Psoas muscle (tissue), 8 donors: ENCODE measurements around the gene CTNNB1. TPM values are rescaled to one million over a fixed set of nuclear protein-coding genes. Genes with fewer than 3 reads are reported as not detected.

Source experiments
- ATAC-seq, 4 donors: fragments of 200-7000 bp; cut with Tn5 transposase; one replicate each; pipeline ENCODE4 v1.9.1; 2020; ENCODE audit warnings: moderate library complexity in 3 of 4, mild to moderate bottlenecking in 2 of 4
- DNase-seq, 2 donors: peaks; one replicate each; pipeline ENCODE4 v3.0.0-alpha.2; 2020
- H3K27ac ChIP-seq: fragments of 200-600 bp; one replicate; pipeline ENCODE4 v1.8.0; 2022
- H3K27me3 ChIP-seq, 3 donors: fragments of 200-600 bp in 1 of 3; one replicate each; pipeline versions ENCODE4 v1.6.1 to v1.8.0; 2013 to 2022; ENCODE audit warnings: low read length in 2 of 3, mild to moderate bottlenecking in 2 of 3, moderate library complexity in 1 of 3; ENCODE audit not compliant: insufficient read depth in 3 of 3
- H3K36me3 ChIP-seq, 2 donors: fragments of 200-600 bp in 1 of 2; one replicate each; pipeline versions ENCODE4 v1.6.1 to v1.8.0; 2013 to 2022; ENCODE audit warnings: low read depth in 1 of 2, mild to moderate bottlenecking in 1 of 2, moderate library complexity in 1 of 2; ENCODE audit not compliant: insufficient read depth in 1 of 2
- H3K4me1 ChIP-seq: fragments of 200-600 bp; one replicate; pipeline ENCODE4 v1.8.0; 2022
- H3K4me3 ChIP-seq: fragments of 200-600 bp; one replicate; pipeline ENCODE4 v1.8.0; 2022; ENCODE audit warnings: mild to moderate bottlenecking
- H3K9me3 ChIP-seq: fragments of 200-600 bp; one replicate; pipeline ENCODE4 v1.8.0; 2022
- WGBS, 3 donors: extraction: QIAGEN DNeasy Blood & Tissue Kit; methylation state at CpG; one replicate each; pipeline versions ENCODE4 v1.1.6 to v1.1.7; 2013; 5-methylcytosine and 5-hydroxymethylcytosine counted together
- intact Hi-C, 2 donors: fragments of 100-400 bp; cut with DNase I; formaldehyde crosslinking; loops; one replicate each; pipeline versions ENCODE4 v1.11.0 to v1.14.2; 2022
- polyA plus RNA-seq, 3 donors: library from polyadenylated mRNA; stranded (reverse); fragments of 200-250 nt; gene quantifications; one replicate each; pipeline ENCODE4 v1.2.3, GENCODE V29; 2013
- total RNA-seq, 4 donors: library from RNA; stranded (reverse); fragmentation: NEBNext Ultra II Directional in 2 of 4; extraction: Animal tissue kit (Norgen Biotek cat#: 25700) in 2 of 4; gene quantifications; one replicate each; pipeline versions ENCODE4 v1.2.1 to v1.2.4, GENCODE V29; 2021 to 2023
- TF ChIP-seq, protein P1 (sequence below): fragments of 200-600 bp; IDR thresholded peaks from one replicate; pipeline ENCODE4 v1.8.0; 2022; ENCODE audit warnings: antibody characterized with exemption
- donor health status: healthy with polysubstance abuse.
- donor health status: DM: no; HTN: no; CAD: no; lungs with moderate emphysema.
- donor health status: Bipolar disorder and iron deficiency.
- donor health status: healthy.
- donor health status: DM: yes; HTN: yes; CAD: no.
- donor health status: DM: no; HTN: no; CAD: no.
- donor health status: DM: no; HTN: no; CAD: no.
- donor health status: DM: yes; HTN: yes; CAD: no.

The CTNNB1 gene
- total and polyA plus RNA-seq, 7 donors, result 32.1 to 128 (median 93.8) TPM

DNA sequence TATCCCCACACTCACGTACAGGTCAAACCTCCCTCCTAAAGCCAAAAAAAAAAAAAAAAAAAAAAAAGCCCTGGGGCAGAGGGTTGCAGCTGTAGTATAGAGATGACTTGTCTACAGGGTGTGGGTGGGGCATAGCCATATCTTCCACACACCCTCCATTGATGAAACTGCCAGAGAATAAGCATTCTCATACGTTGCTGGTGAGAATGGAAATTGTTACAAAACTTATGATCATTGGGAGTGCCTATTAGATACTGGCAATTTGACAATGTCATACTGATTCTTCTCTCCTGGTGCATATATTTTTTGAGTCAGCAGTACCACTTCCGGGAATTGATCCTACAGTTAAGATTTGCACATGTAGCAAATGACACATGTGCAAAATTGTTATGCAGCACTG, 11.0 kb upstream of the CTNNB1 start:
- 73 to 87% (median 80%) methylated on average over 3 of the region's 3 CpGs for WGBS, 3 donors
- no peaks in the 10 kb centered on the region for H3K9me3 ChIP-seq
- no peaks in the 10 kb centered on the region for H3K36me3 ChIP-seq
- no peak overlapping the region for H3K27ac ChIP-seq
- H3K27me3 ChIP-seq, result no peaks in the 10 kb centered on the region
- DNase-seq (no peak), ATAC-seq (no peak)
- intact Hi-C loops, result no loop called here
- no peaks in the 10 kb centered on the region for H3K4me1 ChIP-seq
- TF ChIP-seq, protein P1, sequence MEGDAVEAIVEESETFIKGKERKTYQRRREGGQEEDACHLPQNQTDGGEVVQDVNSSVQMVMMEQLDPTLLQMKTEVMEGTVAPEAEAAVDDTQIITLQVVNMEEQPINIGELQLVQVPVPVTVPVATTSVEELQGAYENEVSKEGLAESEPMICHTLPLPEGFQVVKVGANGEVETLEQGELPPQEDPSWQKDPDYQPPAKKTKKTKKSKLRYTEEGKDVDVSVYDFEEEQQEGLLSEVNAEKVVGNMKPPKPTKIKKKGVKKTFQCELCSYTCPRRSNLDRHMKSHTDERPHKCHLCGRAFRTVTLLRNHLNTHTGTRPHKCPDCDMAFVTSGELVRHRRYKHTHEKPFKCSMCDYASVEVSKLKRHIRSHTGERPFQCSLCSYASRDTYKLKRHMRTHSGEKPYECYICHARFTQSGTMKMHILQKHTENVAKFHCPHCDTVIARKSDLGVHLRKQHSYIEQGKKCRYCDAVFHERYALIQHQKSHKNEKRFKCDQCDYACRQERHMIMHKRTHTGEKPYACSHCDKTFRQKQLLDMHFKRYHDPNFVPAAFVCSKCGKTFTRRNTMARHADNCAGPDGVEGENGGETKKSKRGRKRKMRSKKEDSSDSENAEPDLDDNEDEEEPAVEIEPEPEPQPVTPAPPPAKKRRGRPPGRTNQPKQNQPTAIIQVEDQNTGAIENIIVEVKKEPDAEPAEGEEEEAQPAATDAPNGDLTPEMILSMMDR, result no peak
- H3K4me3 ChIP-seq, result no peak overlapping the region

DNA sequence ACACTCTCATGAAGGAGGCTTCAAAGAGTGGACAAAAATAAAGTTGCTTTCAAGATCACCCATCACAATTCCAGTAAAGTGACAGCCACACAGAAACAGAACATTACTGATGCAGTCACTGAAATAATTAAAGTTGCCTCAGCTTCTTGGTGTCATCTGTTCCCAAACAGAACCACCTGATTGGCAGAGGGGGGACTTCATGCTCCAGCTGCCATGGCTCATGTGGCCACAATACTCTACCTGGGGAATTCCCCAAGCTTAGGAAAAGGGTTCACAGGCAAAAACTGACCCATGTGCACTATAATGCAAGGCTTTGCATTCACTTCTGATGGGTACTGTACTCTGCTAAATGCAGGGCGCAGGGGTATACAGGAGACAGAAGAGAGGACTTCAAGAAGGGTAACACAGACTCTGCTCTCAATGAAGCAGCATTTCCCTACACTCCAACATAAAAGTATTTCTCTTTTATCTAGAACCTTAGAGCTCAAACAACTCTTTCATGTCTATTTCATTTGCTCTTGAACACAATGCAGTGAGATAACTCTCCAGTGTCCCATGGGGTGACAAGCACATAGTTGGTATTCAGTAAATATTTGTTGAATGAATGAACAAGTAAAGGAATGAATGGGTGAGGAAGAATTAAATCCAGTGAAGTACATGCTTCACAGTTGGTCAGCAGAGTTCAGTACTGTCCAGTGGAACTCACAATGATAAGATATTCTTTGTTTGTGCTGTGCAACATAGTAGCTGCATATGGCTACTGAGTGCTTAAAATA, 8.6 kb upstream of the CTNNB1 start:
- Histone ChIP-seq H3K27ac (no peak overlapping the region), H3K27me3 (no peaks in the 10 kb centered on the region), H3K36me3 (no peaks in the 10 kb centered on the region), H3K9me3 (no peaks in the 10 kb centered on the region), H3K4me3 (no peak overlapping the region), H3K4me1 (no peaks in the 10 kb centered on the region)
- ATAC-seq (no peak), DNase-seq (no peak)
- TF ChIP-seq, protein P1, result no peak
- 96 to 100% (median 100%) methylated on average over 1 of the region's 1 CpG for WGBS, 3 donors
- intact Hi-C loops, result no loop called here

DNA sequence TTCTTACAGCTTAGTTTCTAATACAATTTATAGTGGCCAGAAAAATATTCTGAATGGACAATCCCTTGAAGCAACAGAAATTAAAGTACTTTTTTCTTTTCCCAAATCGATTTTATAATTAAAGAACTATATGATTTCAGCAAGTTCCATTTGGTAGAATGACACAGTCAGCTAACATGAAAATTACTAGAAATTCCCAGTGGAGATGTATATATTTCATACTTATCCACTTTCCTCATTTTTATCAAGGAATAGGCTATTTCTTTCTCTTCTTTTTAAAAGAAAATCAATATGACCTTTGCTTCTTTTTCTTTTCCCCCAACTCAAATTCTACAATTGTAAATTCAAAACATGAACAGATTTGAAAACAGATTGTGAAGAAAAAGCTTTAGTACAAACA, 6.4 kb upstream of the CTNNB1 start:
- Histone ChIP-seq H3K36me3 (no peaks in the 10 kb centered on the region), H3K4me3 (no peak overlapping the region), H3K9me3 (no peaks in the 10 kb centered on the region), H3K27me3 (no peaks in the 10 kb centered on the region), H3K27ac (no peak overlapping the region), H3K4me1 (no peaks in the 10 kb centered on the region)
- intact Hi-C loops, result no loop called here
- WGBS, 3 donors, result 84 to 91% (median 86%) methylated on average over 1 of the region's 1 CpG
- DNase-seq, result no peak
- ATAC-seq, result no peak
- TF ChIP-seq, protein P1, result no peak

- H3K9me3 ChIP-seq, result no peaks in the 10 kb centered on the region
- no peak overlapping the region for H3K4me3 ChIP-seq
- H3K27ac ChIP-seq, result no peak overlapping the region
- DNase-seq, result no peak
- H3K36me3 ChIP-seq, result no peaks in the 10 kb centered on the region
- WGBS, 3 donors, result 73 to 82% (median 76%) methylated on average over 4 of the region's 4 CpGs
- ATAC-seq, result no peak
- H3K4me1 ChIP-seq, result no peaks in the 10 kb centered on the region
- no peaks in the 10 kb centered on the region for H3K27me3 ChIP-seq
- TF ChIP-seq, protein P1, result no peak
- intact Hi-C loops, result no loop called here
Measured at GRCh38 chr3:41193794-41194539, 5.3 kb upstream of the CTNNB1 start.
